Parathyroid adenoma (tissue), 2 donors: ENCODE data around the gene SKIC2.

ENCODE experiments used
- H2AFZ ChIP-seq: fragments of 300-600 bp; sonication (generic); one replicate; pipeline ENCODE4 v1.7.0; 2017; ENCODE audit warnings: antibody characterized with exemption, mild to moderate bottlenecking
- H3K27ac ChIP-seq: fragments of 300-600 bp; sonication (generic); one replicate; pipeline ENCODE4 v1.7.0; 2017
- H3K27me3 ChIP-seq: fragments of 300-600 bp; sonication (generic); one replicate; pipeline ENCODE4 v1.7.0; 2017; ENCODE audit warnings: low read length; ENCODE audit not compliant: control insufficient read depth, insufficient read depth
- H3K36me3 ChIP-seq: fragments of 300-600 bp; sonication (generic); one replicate; pipeline ENCODE4 v1.7.0; 2017; ENCODE audit warnings: low read length; ENCODE audit not compliant: control insufficient read depth, insufficient read depth
- H3K4me1 ChIP-seq: fragments of 300-600 bp; sonication (generic); one replicate; pipeline ENCODE4 v1.7.0; 2017; ENCODE audit warnings: control low read depth
- H3K4me2 ChIP-seq: fragments of 300-600 bp; sonication (generic); one replicate; pipeline ENCODE4 v1.7.0; 2017; ENCODE audit warnings: low read length
- H3K4me3 ChIP-seq: fragments of 300-600 bp; sonication (generic); one replicate; pipeline ENCODE4 v1.7.0; 2017; ENCODE audit warnings: low read depth, low read length
- H3K79me2 ChIP-seq: fragments of 300-600 bp; sonication (generic); one replicate; pipeline ENCODE4 v1.7.0; 2017; ENCODE audit warnings: control low read depth
- H3K9ac ChIP-seq: fragments of 300-600 bp; sonication (generic); one replicate; pipeline ENCODE4 v1.7.0; 2017; ENCODE audit warnings: mild to moderate bottlenecking
- H3K9me3 ChIP-seq: fragments of 300-600 bp; sonication (generic); one replicate; pipeline ENCODE4 v1.7.0; 2017; ENCODE audit warnings: low read length; ENCODE audit not compliant: control insufficient read depth
- TF ChIP-seq, protein P1 (sequence below): fragments of 300-600 bp; sonication (generic); IDR thresholded peaks from one replicate; pipeline ENCODE4 v1.7.0; 2017; ENCODE audit warnings: antibody characterized with exemption, mild to moderate bottlenecking
- donor health status: primary hyperparathyroidism.

The SKIC2 gene

DNA sequence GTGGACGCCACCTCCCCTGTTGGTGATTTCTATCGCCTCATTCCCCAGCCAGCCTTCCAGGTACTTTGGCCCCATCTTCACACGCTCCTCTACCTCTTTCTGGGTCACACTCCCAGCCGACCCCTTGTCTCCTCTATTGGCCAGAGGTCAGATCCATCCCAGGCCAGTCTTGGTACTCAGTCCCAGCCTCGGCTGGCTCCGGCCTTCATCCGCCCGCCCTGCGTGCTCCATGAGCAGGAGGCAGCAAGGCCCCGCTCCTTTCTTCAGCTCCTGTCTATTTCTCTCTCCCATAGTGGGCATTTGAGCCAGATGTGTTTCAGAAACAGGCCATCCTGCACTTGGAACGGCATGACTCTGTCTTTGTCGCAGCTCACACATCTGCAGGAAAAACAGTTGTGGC, 2.6 kb downstream of the SKIC2 start:
- Histone ChIP-seq H3K27me3 (no peaks in the 10 kb centered on the region), H3K36me3 (no peaks in the 10 kb centered on the region), H3K4me2 (no peak overlapping the region), H3K9me3 (no peaks in the 10 kb centered on the region), H2AFZ (no peak overlapping the region), H3K79me2 (peaks cover 11% of the 10 kb centered on the region), H3K4me1 (peaks cover 9% of the 10 kb centered on the region), H3K9ac (no peak overlapping the region), H3K4me3 (no peak overlapping the region), H3K27ac (no peak overlapping the region)
- TF ChIP-seq, protein P1, sequence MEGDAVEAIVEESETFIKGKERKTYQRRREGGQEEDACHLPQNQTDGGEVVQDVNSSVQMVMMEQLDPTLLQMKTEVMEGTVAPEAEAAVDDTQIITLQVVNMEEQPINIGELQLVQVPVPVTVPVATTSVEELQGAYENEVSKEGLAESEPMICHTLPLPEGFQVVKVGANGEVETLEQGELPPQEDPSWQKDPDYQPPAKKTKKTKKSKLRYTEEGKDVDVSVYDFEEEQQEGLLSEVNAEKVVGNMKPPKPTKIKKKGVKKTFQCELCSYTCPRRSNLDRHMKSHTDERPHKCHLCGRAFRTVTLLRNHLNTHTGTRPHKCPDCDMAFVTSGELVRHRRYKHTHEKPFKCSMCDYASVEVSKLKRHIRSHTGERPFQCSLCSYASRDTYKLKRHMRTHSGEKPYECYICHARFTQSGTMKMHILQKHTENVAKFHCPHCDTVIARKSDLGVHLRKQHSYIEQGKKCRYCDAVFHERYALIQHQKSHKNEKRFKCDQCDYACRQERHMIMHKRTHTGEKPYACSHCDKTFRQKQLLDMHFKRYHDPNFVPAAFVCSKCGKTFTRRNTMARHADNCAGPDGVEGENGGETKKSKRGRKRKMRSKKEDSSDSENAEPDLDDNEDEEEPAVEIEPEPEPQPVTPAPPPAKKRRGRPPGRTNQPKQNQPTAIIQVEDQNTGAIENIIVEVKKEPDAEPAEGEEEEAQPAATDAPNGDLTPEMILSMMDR: no peak

DNA sequence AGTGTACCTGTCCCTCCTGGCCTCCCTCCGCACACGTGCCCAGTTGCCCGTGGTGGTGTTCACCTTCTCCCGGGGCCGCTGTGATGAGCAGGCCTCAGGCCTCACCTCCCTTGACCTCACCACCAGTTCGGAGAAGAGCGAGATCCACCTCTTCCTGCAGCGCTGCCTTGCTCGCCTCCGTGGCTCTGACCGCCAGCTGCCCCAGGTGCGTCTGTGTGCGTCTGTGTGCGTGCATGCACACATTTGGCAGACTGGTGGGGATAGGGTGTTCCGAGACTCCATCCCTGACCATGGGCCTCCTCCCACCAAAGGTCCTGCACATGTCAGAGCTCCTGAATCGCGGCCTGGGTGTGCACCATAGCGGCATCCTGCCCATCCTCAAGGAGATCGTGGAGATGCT, 4.9 kb downstream of the SKIC2 start:
- TF ChIP-seq, protein P1: no peak
- Histone ChIP-seq H3K79me2 (peaks cover 4% of the 10 kb centered on the region), H3K27me3 (no peaks in the 10 kb centered on the region), H3K9me3 (no peaks in the 10 kb centered on the region), H3K4me1 (no peaks in the 10 kb centered on the region), H3K4me3 (no peak overlapping the region), H3K27ac (no peak overlapping the region), H3K36me3 (no peaks in the 10 kb centered on the region), H3K9ac (no peak overlapping the region), H2AFZ (no peak overlapping the region), H3K4me2 (no peak overlapping the region)

- no peaks in the 10 kb centered on the region for H3K36me3 ChIP-seq
Measured at GRCh38 chr6:31965700-31966099, 6.7 kb downstream of the SKIC2 start.

DNA sequence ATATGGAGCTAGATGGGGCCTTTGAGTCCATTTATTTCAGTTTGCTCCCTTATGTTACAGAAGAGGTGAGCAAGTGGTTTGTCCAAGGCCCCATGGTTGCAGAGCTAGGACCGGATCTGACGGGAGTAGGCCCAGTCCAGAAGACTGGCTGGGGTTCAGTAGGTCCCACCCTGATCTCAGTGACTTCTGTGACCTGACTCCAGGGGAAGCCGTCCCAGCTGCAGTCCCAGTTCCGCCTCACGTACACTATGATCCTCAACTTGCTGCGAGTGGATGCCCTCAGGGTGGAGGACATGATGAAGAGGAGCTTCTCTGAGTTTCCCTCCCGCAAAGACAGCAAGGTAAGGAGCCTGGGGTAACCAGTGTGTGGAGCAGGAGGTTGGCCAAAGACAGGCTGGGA, 7.5 kb downstream of the SKIC2 start:
- Histone ChIP-seq H3K4me2 (no peak overlapping the region), H3K9ac (no peak overlapping the region), H2AFZ (no peak overlapping the region), H3K79me2 (no peaks in the 10 kb centered on the region), H3K9me3 (no peaks in the 10 kb centered on the region), H3K36me3 (no peaks in the 10 kb centered on the region), H3K4me3 (no peak overlapping the region), H3K27ac (no peak overlapping the region), H3K4me1 (peaks cover 8% of the 10 kb centered on the region), H3K27me3 (no peaks in the 10 kb centered on the region)
- TF ChIP-seq, protein P1: no peak

More at GRCh38 chr6:31965700-31966099, 6.7 kb downstream of the SKIC2 start:
- H2AFZ ChIP-seq: no peak overlapping the region
- no peaks in the 10 kb centered on the region for H3K9me3 ChIP-seq
- H3K4me1 ChIP-seq: peaks cover under 1% of the 10 kb centered on the region
- TF ChIP-seq, protein P1: no peak
- no peaks in the 10 kb centered on the region for H3K27me3 ChIP-seq
- no peak overlapping the region for H3K27ac ChIP-seq
- H3K4me2 ChIP-seq: no peak overlapping the region
- no peak overlapping the region for H3K4me3 ChIP-seq
- H3K79me2 ChIP-seq: no peaks in the 10 kb centered on the region
- H3K9ac ChIP-seq: no peak overlapping the region
